HepG2 (cell line): Measurements from ENCODE around the gene PKD1L1. TPM values are rescaled to one million over a fixed set of nuclear protein-coding genes. Genes with fewer than 3 reads are reported as not detected.

Experiments used
- ATAC-seq: fragments of 200-7000 bp; cut with Tn5 transposase; 3 replicates; pipeline ENCODE4 v1.9.1; 2020; ENCODE audit warnings: mild to moderate bottlenecking, moderate library complexity
- BruUV-seq: library from RNA; stranded (reverse); fragments of 400-500 nt; replicated peaks from 2 replicates; lab custom pipeline; 2021; lab: Mats Ljungman, UMichigan
- CTCF ChIA-PET: fragments of 300-600 bp; formaldehyde crosslinking; extraction: SDS; loops from one replicate; lab custom pipeline; 2021; ENCODE audit warnings: low total read pairs, inconsistent platforms, low intra/inter-chr PET ratio; lab: Yijun Ruan, JAX
- POLR2A ChIA-PET: fragments of 350-600 bp; sonication (Branson Sonifier 250); formaldehyde crosslinking; loops from one replicate; lab custom pipeline; 2020; ENCODE audit warnings: antibody characterized with exemption, inconsistent platforms; lab: Yijun Ruan, JAX
- DNase-seq: peaks from one replicate; pipeline ENCODE4 v3.0.0-alpha.2; 2015; ENCODE audit warnings: low spot score
- FAIRE-seq: peaks from 3 replicates; lab custom pipeline; 2011; peaks lifted over from hg19 to GRCh38; lab: Jason Lieb, UNC
- H2AFZ ChIP-seq: one replicate; pipeline ENCODE4 v1.6.1; 2011; ENCODE audit warnings: low read length, inconsistent platforms
- H3K27ac ChIP-seq: fragments of 300-600 bp; 3 replicates; pipeline ENCODE4 v1.8.0; 2011; ENCODE audit warnings: mixed run types, mild to moderate bottlenecking, mixed read lengths, low read length, inconsistent platforms; ENCODE audit not compliant: insufficient read depth; ENCODE audit errors: extremely low read length
- H3K27me3 ChIP-seq, 2 experiments: fragments of 200-600 bp in 1 of 2; 2 replicates in 1 of 2; 3 replicates in 1 of 2; pipeline versions ENCODE4 v1.6.0 to v1.8.0; 2011; ENCODE audit warnings: low read length in 2 of 2, mild to moderate bottlenecking in 2 of 2, moderate library complexity in 2 of 2, inconsistent platforms in 1 of 2; ENCODE audit not compliant: insufficient read depth in 2 of 2, control insufficient read depth in 1 of 2
- H3K36me3 ChIP-seq, 2 experiments: fragments of 200-600 bp in 1 of 2; replicated peaks in 1 of 2; 2 replicates in 1 of 2; 3 replicates in 1 of 2; pipeline versions ENCODE4 v1.5.1 to v1.8.0; 2011; ENCODE audit warnings: low read length in 2 of 2, inconsistent platforms in 1 of 2; ENCODE audit not compliant: insufficient read depth in 2 of 2, control insufficient read depth in 1 of 2
- H3K4me1 ChIP-seq: 2 replicates; pipeline ENCODE4 v1.5.1; 2012; ENCODE audit warnings: low read length, inconsistent platforms; ENCODE audit not compliant: insufficient read depth
- H3K4me2 ChIP-seq: 2 replicates; pipeline ENCODE4 v1.6.0; 2011; ENCODE audit warnings: low read depth, low read length, inconsistent platforms
- H3K4me3 ChIP-seq, 3 experiments: fragments of 200-600 bp in 1 of 3; sonication (generic), shearing (Covaris generic) in 1 of 3; replicated peaks in 1 of 3; 2 replicates each; pipeline ENCODE4 v1.5.1; 2011 to 2016; ENCODE audit warnings: low read length in 3 of 3, inconsistent platforms in 2 of 3, low read depth in 2 of 3, mild to moderate bottlenecking in 2 of 3, control low read depth in 1 of 3, mixed read lengths in 1 of 3; ENCODE audit not compliant: insufficient read depth in 1 of 3
- H3K79me2 ChIP-seq: one replicate; pipeline ENCODE4 v1.6.1; 2011; ENCODE audit warnings: low read length, inconsistent platforms; ENCODE audit not compliant: insufficient read depth
- H3K9ac ChIP-seq: 2 replicates; pipeline ENCODE4 v1.6.0; 2011; ENCODE audit warnings: mild to moderate bottlenecking, low read depth, low read length, inconsistent platforms; ENCODE audit not compliant: insufficient read depth
- H3K9me3 ChIP-seq: 2 replicates; pipeline ENCODE4 v1.5.1; 2012; ENCODE audit warnings: mild to moderate bottlenecking, low read length
- H4K20me1 ChIP-seq: 2 replicates; pipeline ENCODE4 v1.6.0; 2011; ENCODE audit warnings: inconsistent platforms, mild to moderate bottlenecking, low read length, moderate library complexity; ENCODE audit not compliant: insufficient read depth
- ARID5B ChIP-seq: IDR thresholded peaks from 2 replicates; pipeline ENCODE4 v1.4.0; 2020; ENCODE audit warnings: mild to moderate bottlenecking, missing genetic modification reagents
- HDAC2 ChIP-seq: sonication (generic); formaldehyde crosslinking; IDR thresholded peaks from 2 replicates; pipeline ENCODE4 v1.4.0; 2020; ENCODE audit warnings: missing genetic modification reagents
- HMG20B ChIP-seq: conservative IDR thresholded peaks from 2 replicates; pipeline ENCODE4 v1.6.1; 2016; ENCODE audit warnings: missing genetic modification reagents, missing compliant biosample characterization
- THRA ChIP-seq: sonication (generic); formaldehyde crosslinking; IDR thresholded peaks from 2 replicates; pipeline ENCODE4 v1.4.0; 2020; ENCODE audit warnings: missing genetic modification reagents, borderline replicate concordance
- ZBTB10 ChIP-seq: sonication (generic); formaldehyde crosslinking; IDR thresholded peaks from 2 replicates; pipeline ENCODE4 v1.4.0; 2020; ENCODE audit warnings: missing genetic modification reagents, borderline replicate concordance
- ZBTB4 ChIP-seq: sonication (generic); formaldehyde crosslinking; IDR thresholded peaks from 2 replicates; pipeline ENCODE4 v1.4.0; 2020; ENCODE audit warnings: missing genetic modification reagents, mild to moderate bottlenecking, borderline replicate concordance
- WGBS: methylation state at CpG from one replicate; pipeline ENCODE4 v1.1.6; 2017; ENCODE audit warnings: low lambda C conversion rate; 5-methylcytosine and 5-hydroxymethylcytosine counted together
- in situ Hi-C: cut with HindIII; loops from 2 replicates; pipeline ENCODE4 v1.10.0; 2017; ENCODE audit warnings: low pct_unique_long_range_greater_than_20kb; ENCODE audit not compliant: extremely low pct_ligation_motif_present
- intact Hi-C: fragments of 100-400 bp; cut with micrococcal nuclease; formaldehyde crosslinking; loops from one replicate; pipeline ENCODE4 v1.10.0; 2022; ENCODE audit not compliant: unreplicated experiment
- polyA plus RNA-seq, 8 experiments: library from polyadenylated mRNA; depleted of rRNA in 3 of 8; stranded (reverse) in 7 of 8; unstranded in 1 of 8; fragments of >200 nt; fragmentation: Illumina TruSeq in 4 of 8; extraction: Trizol in 4 of 8; gene quantifications; 2 replicates each; pipeline versions ENCODE4 v1.2.1 to v1.2.3, GENCODE V29; 2011 to 2016; ENCODE audit warnings: low read depth in 4 of 8, missing spikeins in 1 of 8, mixed read lengths in 1 of 8; ENCODE audit not compliant: insufficient read depth in 1 of 8
- total RNA-seq, 5 experiments: library from RNA; depleted of rRNA; stranded (reverse); fragments of >200 nt; fragmentation: Illumina TruSeq; extraction: Trizol; gene quantifications; 2 replicates each; pipeline ENCODE4 v1.2.3, GENCODE V29; 2016; ENCODE audit warnings: low read depth in 1 of 5

PKD1L1 gene
- total and polyA plus RNA-seq, 2 of the 13 experiments (the other 11 are each of a cell fraction or from before 2014, with no cell fraction given), result 0.01 TPM; not detected in 1

- H3K9me3 ChIP-seq, result no peaks in the 10 kb centered on the region
- in situ Hi-C loops (no loop called here), intact Hi-C loops (loop anchor here (10.0 kb wide), 1 partner anchor 208 kb away; no protein-coding TSS in a partner anchor)
- no peaks in the 10 kb centered on the region for H4K20me1 ChIP-seq
- no peaks in the 10 kb centered on the region for H3K79me2 ChIP-seq
- H3K4me1 ChIP-seq, result peaks cover 44% of the 10 kb centered on the region
- H3K9ac ChIP-seq, result no peak overlapping the region
- no peak overlapping the region for H3K4me2 ChIP-seq
- no peak for FAIRE-seq
- POLR2A ChIA-PET, result no interaction called here
- no peak overlapping the region for H2AFZ ChIP-seq
- no peak for DNase-seq
- peak; percentile 44 for ATAC-seq
- BruUV-seq, result no TSS peak
- H3K4me3 ChIP-seq, result no peak overlapping the region
- CTCF ChIA-PET, result no interaction called here
- H3K36me3 ChIP-seq, result no peaks in the 10 kb centered on the region
- H3K27ac ChIP-seq, result no peak overlapping the region
- 67% methylated on average over 9 of the region's 16 CpGs for WGBS
- no peaks in the 10 kb centered on the region for H3K27me3 ChIP-seq
- peak; percentile 22; the same call in 1 of the 2 replicates for TF ChIP-seq ARID5B
- no peak for TF ChIP-seq ZBTB10 (CRISPR knock-in tag)
- no peak for TF ChIP-seq HMG20B
- peak; percentile 87; the same call in 1 of the 2 replicates for TF ChIP-seq ZBTB4 (CRISPR knock-in tag)
- peak; percentile 21; the same call in 1 of the 2 replicates for TF ChIP-seq THRA (CRISPR knock-in tag)
- 0 out of 2 replicates have a peak, but pooled peaks have one; percentile 16 for TF ChIP-seq HDAC2 (CRISPR knock-in tag)
Measured at GRCh38 chr7:47812429-47813136, 135.7 kb downstream of the PKD1L1 start.
